Measurements from ENCODE around the gene MAN1C1.

DNA sequence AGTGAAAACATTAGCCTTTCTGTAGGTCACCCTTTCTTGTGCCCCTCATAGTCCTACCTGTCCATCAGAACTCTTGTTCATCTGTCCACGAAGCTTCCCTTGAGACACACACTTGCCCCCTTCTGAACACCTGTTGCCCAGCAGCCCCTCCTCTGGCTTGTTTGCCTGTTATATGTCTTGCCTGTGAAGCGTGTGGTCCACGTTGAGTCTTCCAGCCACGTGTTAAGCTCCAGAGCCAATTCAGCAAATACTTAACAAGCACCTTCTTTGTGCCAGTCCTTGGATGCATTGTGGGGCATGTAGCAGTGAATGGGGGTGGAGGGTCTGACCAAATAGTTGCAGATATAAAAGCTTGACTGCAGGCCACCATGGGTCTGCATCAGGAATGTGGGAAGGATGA, 66.6 kb downstream of the MAN1C1 start:
- TF ChIP-seq EZH2 (IDR thresholded peaks at IDR 0.05; ENCODE audit: low read length, unreplicated experiment) (no peak), EZH2phosphoT487 (IDR thresholded peaks at IDR 0.05; ENCODE audit: borderline replicate concordance, low read length) (no peak)
- TF ChIP-seq, protein P1, sequence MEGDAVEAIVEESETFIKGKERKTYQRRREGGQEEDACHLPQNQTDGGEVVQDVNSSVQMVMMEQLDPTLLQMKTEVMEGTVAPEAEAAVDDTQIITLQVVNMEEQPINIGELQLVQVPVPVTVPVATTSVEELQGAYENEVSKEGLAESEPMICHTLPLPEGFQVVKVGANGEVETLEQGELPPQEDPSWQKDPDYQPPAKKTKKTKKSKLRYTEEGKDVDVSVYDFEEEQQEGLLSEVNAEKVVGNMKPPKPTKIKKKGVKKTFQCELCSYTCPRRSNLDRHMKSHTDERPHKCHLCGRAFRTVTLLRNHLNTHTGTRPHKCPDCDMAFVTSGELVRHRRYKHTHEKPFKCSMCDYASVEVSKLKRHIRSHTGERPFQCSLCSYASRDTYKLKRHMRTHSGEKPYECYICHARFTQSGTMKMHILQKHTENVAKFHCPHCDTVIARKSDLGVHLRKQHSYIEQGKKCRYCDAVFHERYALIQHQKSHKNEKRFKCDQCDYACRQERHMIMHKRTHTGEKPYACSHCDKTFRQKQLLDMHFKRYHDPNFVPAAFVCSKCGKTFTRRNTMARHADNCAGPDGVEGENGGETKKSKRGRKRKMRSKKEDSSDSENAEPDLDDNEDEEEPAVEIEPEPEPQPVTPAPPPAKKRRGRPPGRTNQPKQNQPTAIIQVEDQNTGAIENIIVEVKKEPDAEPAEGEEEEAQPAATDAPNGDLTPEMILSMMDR (conservative IDR thresholded peaks at IDR 0.05; ENCODE audit: low read depth, low read length): no peak
